ENCODE measurements around the gene ITPR2. TPM values are rescaled to one million over a fixed set of nuclear protein-coding genes. Genes with fewer than 3 reads are reported as not detected.

The ITPR2 gene
- total RNA-seq, 1 donor from 2014 or later, result 74.5 TPM

GRCh38 chr12:26566186-26566585, 266.8 kb downstream of the ITPR2 start:
- DNase-seq, result no peak
- no peaks in the 10 kb centered on the region for H3K27me3 Mint-ChIP-seq
- H3K36me3 Mint-ChIP-seq (ENCODE audit: low read depth), result peaks cover 45% of the 10 kb centered on the region
- ChIA-PET POLR2A (no interaction called here), CTCF (no interaction called here)
- no peak for ATAC-seq (ENCODE audit: low read depth)
- intact Hi-C loops (cut with micrococcal nuclease), result no loop called here
- no peak overlapping the region for H3K27ac Mint-ChIP-seq
- H3K9me3 Mint-ChIP-seq, result no peaks in the 10 kb centered on the region
- TF ChIP-seq CTCF (IDR thresholded peaks at IDR 0.05), result no peak
- no peak overlapping the region for H3K4me3 Mint-ChIP-seq
- no peaks in the 10 kb centered on the region for H3K4me1 Mint-ChIP-seq

- DNase-seq (no peak), ATAC-seq (ENCODE audit: low read depth) (no peak)
- Mint-ChIP-seq H3K4me1 (no peaks in the 10 kb centered on the region), H3K9me3 (no peaks in the 10 kb centered on the region), H3K36me3 (ENCODE audit: low read depth) (peaks cover 39% of the 10 kb centered on the region), H3K4me3 (no peak overlapping the region), H3K27me3 (no peaks in the 10 kb centered on the region), H3K27ac (no peak overlapping the region)
- CTCF ChIA-PET, result no interaction called here
- POLR2A ChIA-PET, result no interaction called here
- TF ChIP-seq CTCF (IDR thresholded peaks at IDR 0.05), result no peak
- intact Hi-C loops (cut with micrococcal nuclease), result loop anchor here (2.0 kb wide), 1 partner anchor 16 kb away; no protein-coding TSS in a partner anchor
Measured at GRCh38 chr12:26564391-26564790, 268.6 kb downstream of the ITPR2 start.

GRCh38 chr12:26563552-26563951, 269.4 kb downstream of the ITPR2 start:
- peaks cover 38% of the 10 kb centered on the region for H3K36me3 Mint-ChIP-seq (ENCODE audit: low read depth)
- no peaks in the 10 kb centered on the region for H3K4me1 Mint-ChIP-seq
- CTCF ChIA-PET, result no interaction called here
- no peaks in the 10 kb centered on the region for H3K9me3 Mint-ChIP-seq
- no peak for TF ChIP-seq CTCF (IDR thresholded peaks at IDR 0.05)
- POLR2A ChIA-PET, result no interaction called here
- H3K27me3 Mint-ChIP-seq, result no peaks in the 10 kb centered on the region
- no peak for DNase-seq
- H3K4me3 Mint-ChIP-seq, result no peak overlapping the region
- no peak for ATAC-seq (ENCODE audit: low read depth)
- intact Hi-C loops (cut with micrococcal nuclease), result no loop called here
- H3K27ac Mint-ChIP-seq, result no peak overlapping the region

- no peak for TF ChIP-seq CTCF (IDR thresholded peaks at IDR 0.05)
- Mint-ChIP-seq H3K27ac (no peak overlapping the region), H3K36me3 (ENCODE audit: low read depth) (peaks cover 46% of the 10 kb centered on the region), H3K9me3 (no peaks in the 10 kb centered on the region), H3K4me3 (no peak overlapping the region), H3K4me1 (no peaks in the 10 kb centered on the region), H3K27me3 (no peaks in the 10 kb centered on the region)
- intact Hi-C loops (cut with micrococcal nuclease), result no loop called here
- POLR2A ChIA-PET, result interaction anchor here (0.6 kb wide), 1 partner anchor 60 kb away, joined by 6 read pairs; no protein-coding TSS in a partner anchor
- no peak for DNase-seq
- CTCF ChIA-PET, result interaction anchor here (1.1 kb wide), 1 partner anchor 13 kb away, joined by 3 read pairs; no protein-coding TSS in a partner anchor
- no peak for ATAC-seq (ENCODE audit: low read depth)
Measured at GRCh38 chr12:26557326-26557725, 275.7 kb downstream of the ITPR2 start.

- TF ChIP-seq CTCF (IDR thresholded peaks at IDR 0.05), result no peak
- no peak overlapping the region for H3K27ac Mint-ChIP-seq
- peaks cover 42% of the 10 kb centered on the region for H3K36me3 Mint-ChIP-seq (ENCODE audit: low read depth)
- no peak for ATAC-seq (ENCODE audit: low read depth)
- no peaks in the 10 kb centered on the region for H3K9me3 Mint-ChIP-seq
- CTCF ChIA-PET, result no interaction called here
- POLR2A ChIA-PET, result interaction anchor here (0.6 kb wide), 1 partner anchor 60 kb away, joined by 6 read pairs; no protein-coding TSS in a partner anchor
- H3K4me1 Mint-ChIP-seq, result no peaks in the 10 kb centered on the region
- DNase-seq, result no peak
- H3K4me3 Mint-ChIP-seq, result no peak overlapping the region
- H3K27me3 Mint-ChIP-seq, result no peaks in the 10 kb centered on the region
- intact Hi-C loops (cut with micrococcal nuclease), result no loop called here
Measured at GRCh38 chr12:26556916-26557315, 276.1 kb downstream of the ITPR2 start.

All from activated B cell treated with CpG ODN at 0.5 μM for 24 hours (primary cell).